Measurements from ENCODE around the gene KIF2C. TPM values are rescaled to one million over a fixed set of nuclear protein-coding genes. Genes with fewer than 3 reads are reported as not detected.
A peak's percentile ranks its signal among the peaks of the same experiment; 100 is the strongest.
"Not testable (repeated sequence)": the region's sequence is repeated elsewhere in the genome, so short reads cannot be mapped to it uniquely, and the experiment has no call there.

KIF2C gene
- total RNA-seq, 1 donor from 2014 or later, result 78.1 TPM

- DNase-seq, result peak; percentile 96
- Mint-ChIP-seq H3K27me3 (peaks cover 2% of the 10 kb centered on the region), H3K27ac (peak overlapping the region; percentile 99), H3K9me3 (no peaks in the 10 kb centered on the region), H3K36me3 (ENCODE audit: low read depth) (peaks cover 72% of the 10 kb centered on the region), H3K4me3 (peak overlapping the region; percentile 81), H3K4me1 (peaks cover 77% of the 10 kb centered on the region)
- intact Hi-C loops (cut with micrococcal nuclease), result loop anchor here (1.0 to 10.0 kb wide), 5 partner anchors 8 to 993 kb away; partner anchors contain the start of genes MAST2, NASP and TESK2
These were observed 69.6 kb downstream of the KIF2C start for GRCh38 chr1:44808938-44809917.

GRCh38 chr1:44810101-44810761, 70.6 kb downstream of the KIF2C start:
- H3K27me3 Mint-ChIP-seq, result peaks cover 2% of the 10 kb centered on the region
- H3K4me1 Mint-ChIP-seq, result peaks cover 74% of the 10 kb centered on the region
- peak overlapping the region; percentile 81 for H3K4me3 Mint-ChIP-seq
- DNase-seq, result peak; percentile 75
- H3K36me3 Mint-ChIP-seq (ENCODE audit: low read depth), result peaks cover 68% of the 10 kb centered on the region
- intact Hi-C loops (cut with micrococcal nuclease), result loop anchor here (5.0 kb wide), 2 partner anchors 33 to 877 kb away; partner anchors contain the start of genes GPBP1L1, RPS8 and TMEM69
- peak overlapping the region; percentile 99 for H3K27ac Mint-ChIP-seq
- no peaks in the 10 kb centered on the region for H3K9me3 Mint-ChIP-seq

GRCh38 chr1:44810762-44811105, 71.1 kb downstream of the KIF2C start:
- DNase-seq, H3K27me3 Mint-ChIP-seq, H3K9me3 Mint-ChIP-seq: not testable (repeated sequence)
- Mint-ChIP-seq H3K27ac (peak overlapping the region; percentile 99), H3K36me3 (ENCODE audit: low read depth) (peaks cover 69% of the 10 kb centered on the region), H3K4me1 (peaks cover 70% of the 10 kb centered on the region), H3K4me3 (peak overlapping the region; percentile 81)
- intact Hi-C loops (cut with micrococcal nuclease), result loop anchor here (5.0 kb wide), 2 partner anchors 33 to 877 kb away; partner anchors contain the start of genes GPBP1L1, RPS8 and TMEM69

- intact Hi-C loops (cut with micrococcal nuclease), result loop anchor here (5.0 kb wide), 2 partner anchors 34 to 876 kb away; partner anchors contain the start of genes GPBP1L1, RPS8 and TMEM69
- Mint-ChIP-seq H3K36me3 (ENCODE audit: low read depth) (peaks cover 70% of the 10 kb centered on the region), H3K9me3 (no peaks in the 10 kb centered on the region), H3K27ac (peak overlapping the region; percentile 99), H3K4me3 (peak overlapping the region; percentile 81), H3K4me1 (peaks cover 69% of the 10 kb centered on the region), H3K27me3 (peaks cover 2% of the 10 kb centered on the region)
- DNase-seq, result peak; percentile 59
These were observed 71.6 kb downstream of the KIF2C start for GRCh38 chr1:44811234-44811633.

- Mint-ChIP-seq H3K4me3 (peak overlapping the region; percentile 85), H3K4me1 (peaks cover 67% of the 10 kb centered on the region), H3K27me3 (peaks cover 2% of the 10 kb centered on the region), H3K36me3 (ENCODE audit: low read depth) (peaks cover 62% of the 10 kb centered on the region), H3K9me3 (no peaks in the 10 kb centered on the region), H3K27ac (peak overlapping the region; percentile 58)
- DNase-seq, result peak; percentile 61
- intact Hi-C loops (cut with micrococcal nuclease), result loop anchor here (5.0 kb wide), 2 partner anchors 36 to 874 kb away; partner anchors contain the start of genes GPBP1L1, RPS8 and TMEM69
These were observed 73.3 kb downstream of the KIF2C start for GRCh38 chr1:44812822-44813543.

- H3K9me3 Mint-ChIP-seq; intact Hi-C loops (cut with micrococcal nuclease); H3K4me3 Mint-ChIP-seq; H3K27me3 Mint-ChIP-seq: not testable (repeated sequence)
- peaks cover 49% of the 10 kb centered on the region for H3K36me3 Mint-ChIP-seq (ENCODE audit: low read depth)
- H3K27ac Mint-ChIP-seq, result peak overlapping the region; percentile 96
- H3K4me1 Mint-ChIP-seq, result peaks cover 58% of the 10 kb centered on the region
- DNase-seq, result peak; percentile 36
These were observed 76.3 kb downstream of the KIF2C start for GRCh38 chr1:44815926-44816325.

- peak overlapping the region; percentile 42 for H3K4me3 Mint-ChIP-seq
- intact Hi-C loops (cut with micrococcal nuclease), result no loop called here
- DNase-seq, result no peak
- peaks cover 36% of the 10 kb centered on the region for H3K36me3 Mint-ChIP-seq (ENCODE audit: low read depth)
- H3K27me3 Mint-ChIP-seq, result no peaks in the 10 kb centered on the region
- no peaks in the 10 kb centered on the region for H3K9me3 Mint-ChIP-seq
- peaks cover 50% of the 10 kb centered on the region for H3K4me1 Mint-ChIP-seq
- peak overlapping the region; percentile 46 for H3K27ac Mint-ChIP-seq
These were observed 77.7 kb downstream of the KIF2C start for GRCh38 chr1:44817307-44817706.

Other genes starting within 250 kb of the KIF2C start
- gene TMEM53, start 65.4 kb upstream of the KIF2C start, total RNA-seq, result 4.5 and 5.1 TPM in 2 replicates
- gene ARMH1, start 65.1 kb upstream of the KIF2C start, total RNA-seq, result 133 and 137 TPM in 2 replicates
- gene RNU5D-1, start 8.7 kb upstream of the KIF2C start, total RNA-seq, result not detected in 2 replicates
- gene RPS8, start 35.7 kb downstream of the KIF2C start, total RNA-seq, result 2,376 and 2,377 TPM in 2 replicates
- 0.77 and 0.83 TPM in 2 replicates for gene BEST4, start 48.3 kb downstream of the KIF2C start, total RNA-seq
- 190 and 205 TPM in 2 replicates for gene PLK3, start 60.5 kb downstream of the KIF2C start, total RNA-seq
- gene DYNLT4, start 67.5 kb downstream of the KIF2C start, total RNA-seq, result 0.28 TPM in 1 of 2 replicates, not detected in the other
- 22.2 and 22.7 TPM in 2 replicates for gene BTBD19, start 68.7 kb downstream of the KIF2C start, total RNA-seq
- 0.78 and 1.0 TPM in 2 replicates for gene PTCH2, start 103.4 kb downstream of the KIF2C start, total RNA-seq
- 58.9 and 60.8 TPM in 2 replicates for gene EIF2B3, start 246.8 kb downstream of the KIF2C start, total RNA-seq